OCI-LY3 (cell line): ENCODE results near the gene CNIH2.

Experiments
- H2AFZ ChIP-seq: fragments of 200-600, 300-600 bp; shearing (Covaris generic); 2 replicates; pipeline ENCODE4 v1.6.0; 2014; ENCODE audit warnings: antibody characterized with exemption, low read depth, low read length
- H3K27ac ChIP-seq: fragments of 200-600, 300-600 bp; sonication (generic); 2 replicates; pipeline ENCODE4 v1.5.1; 2014; ENCODE audit warnings: mild to moderate bottlenecking, low read length, moderate library complexity, mixed read lengths
- H3K27me3 ChIP-seq: fragments of 200-600, 300-600 bp; sonication (generic); 2 replicates; pipeline ENCODE4 v1.6.1; 2014; ENCODE audit warnings: low read depth, low read length, mixed read lengths
- H3K36me3 ChIP-seq: fragments of 200-600, 300-600 bp; sonication (generic); replicated peaks from 2 replicates; pipeline ENCODE3; 2014; ENCODE audit warnings: low read depth, low read length, mixed read lengths
- H3K4me1 ChIP-seq: fragments of 300-600, 200-600 bp; sonication (generic); 2 replicates; pipeline ENCODE4 v1.6.1; 2014; ENCODE audit warnings: low read length, mixed read lengths
- H3K4me2 ChIP-seq: fragments of 200-600, 300-600 bp; sonication (generic); 2 replicates; pipeline ENCODE4 v1.6.1; 2014; ENCODE audit warnings: low read length, mixed read lengths
- H3K4me3 ChIP-seq: fragments of 300-600, 200-600 bp; sonication (generic); 2 replicates; pipeline ENCODE4 v1.5.1; 2014; ENCODE audit warnings: antibody characterized with exemption, mild to moderate bottlenecking, low read length, moderate library complexity
- H3K79me2 ChIP-seq: fragments of 300-600, 200-600 bp; shearing (Covaris generic); 2 replicates; pipeline ENCODE4 v1.6.1; 2014; ENCODE audit warnings: mild to moderate bottlenecking, low read length, mixed read lengths
- H3K9ac ChIP-seq: fragments of 300-600, 200-600 bp; shearing (Covaris generic); 2 replicates; pipeline ENCODE4 v1.6.0; 2014; ENCODE audit warnings: mild to moderate bottlenecking, low read length, moderate library complexity
- H3K9me3 ChIP-seq: fragments of 200-600, 300-600 bp; shearing (Covaris generic); 2 replicates; pipeline ENCODE4 v1.6.1; 2014; ENCODE audit warnings: low read length, mixed read lengths; ENCODE audit not compliant: insufficient read depth
- H4K20me1 ChIP-seq: fragments of 200-600, 300-600 bp; sonication (generic); 2 replicates; pipeline ENCODE4 v1.6.1; 2016; ENCODE audit warnings: low read length, mixed read lengths; ENCODE audit not compliant: insufficient read depth
- CTCF ChIP-seq: fragments of 200-600, 300-600 bp; sonication (generic); IDR thresholded peaks from 2 replicates; pipeline ENCODE4 v1.5.1; 2014; ENCODE audit warnings: antibody characterized with exemption, low read length, low read depth
- EZH2phosphoT487 ChIP-seq: fragments of 200-600 bp; shearing (Covaris generic); IDR thresholded peaks from 2 replicates; pipeline ENCODE4 v1.6.1; 2018; ENCODE audit warnings: antibody characterized with exemption, mixed run types, low read depth

CNIH2 gene

DNA sequence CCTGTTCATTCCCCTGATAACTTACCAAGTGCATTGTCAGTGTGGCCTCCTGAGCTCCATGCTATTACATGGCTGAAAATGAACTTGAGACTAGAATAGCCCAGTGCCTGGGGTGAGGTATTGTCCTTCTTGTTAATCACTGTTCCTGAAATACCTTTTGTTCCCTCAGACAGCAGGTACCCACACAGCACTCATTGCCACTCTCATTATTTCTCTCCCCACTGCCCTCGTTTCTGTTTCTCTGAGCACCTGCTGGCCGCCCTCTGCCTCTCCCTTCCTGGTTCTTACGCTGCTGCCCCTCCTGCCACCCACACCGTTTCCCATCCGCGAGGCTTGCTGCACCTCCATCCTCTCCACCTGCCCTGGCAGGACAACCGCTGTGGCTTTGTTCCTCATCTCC lies 46.4 kb upstream of the CNIH2 start:
- Histone ChIP-seq H3K4me3 (no peak overlapping the region), H4K20me1 (no peaks in the 10 kb centered on the region), H3K9me3 (no peaks in the 10 kb centered on the region), H3K36me3 (no peaks in the 10 kb centered on the region), H3K4me1 (peaks cover 5% of the 10 kb centered on the region), H3K79me2 (no peaks in the 10 kb centered on the region), H3K9ac (no peak overlapping the region), H2AFZ (no peak overlapping the region), H3K27me3 (no peaks in the 10 kb centered on the region), H3K4me2 (no peak overlapping the region), H3K27ac (no peak overlapping the region)
- TF ChIP-seq CTCF (no peak), EZH2phosphoT487 (no peak)

DNA sequence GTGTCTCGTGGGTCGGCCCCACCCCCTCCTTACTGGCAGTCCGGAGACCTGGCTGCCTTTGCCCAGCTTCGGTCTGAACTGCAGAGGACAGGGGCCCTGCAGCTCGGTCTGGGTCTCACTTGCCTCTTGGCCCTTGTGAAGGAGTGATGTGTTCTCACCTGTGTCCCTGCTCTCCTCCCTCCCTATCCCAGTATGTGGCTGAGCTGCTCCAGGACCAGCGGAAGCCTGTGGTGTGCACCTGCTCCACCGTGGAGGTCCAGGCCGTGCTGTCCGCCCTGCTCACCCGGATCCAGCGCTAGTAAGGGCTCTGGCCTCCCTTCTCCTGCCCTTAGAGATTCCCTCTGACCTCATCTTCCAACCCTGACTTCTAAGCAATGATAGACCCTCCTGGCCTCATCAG lies 45.2 kb upstream of the CNIH2 start:
- H3K4me3 ChIP-seq = no peak overlapping the region
- H4K20me1 ChIP-seq = no peaks in the 10 kb centered on the region
- no peak overlapping the region for H2AFZ ChIP-seq
- no peaks in the 10 kb centered on the region for H3K4me1 ChIP-seq
- TF ChIP-seq CTCF (no peak), EZH2phosphoT487 (no peak)
- H3K9ac ChIP-seq = no peak overlapping the region
- H3K27ac ChIP-seq = no peak overlapping the region
- no peaks in the 10 kb centered on the region for H3K36me3 ChIP-seq
- H3K79me2 ChIP-seq = no peaks in the 10 kb centered on the region
- H3K9me3 ChIP-seq = no peaks in the 10 kb centered on the region
- no peaks in the 10 kb centered on the region for H3K27me3 ChIP-seq
- H3K4me2 ChIP-seq = no peak overlapping the region

- Histone ChIP-seq H2AFZ (no peak overlapping the region), H3K4me2 (no peak overlapping the region), H3K27ac (no peak overlapping the region), H4K20me1 (no peaks in the 10 kb centered on the region), H3K79me2 (no peaks in the 10 kb centered on the region), H3K4me1 (no peaks in the 10 kb centered on the region), H3K36me3 (no peaks in the 10 kb centered on the region), H3K27me3 (no peaks in the 10 kb centered on the region), H3K9ac (no peak overlapping the region), H3K4me3 (no peak overlapping the region), H3K9me3 (no peaks in the 10 kb centered on the region)
- TF ChIP-seq EZH2phosphoT487 (no peak), CTCF (no peak)
Observed at GRCh38 chr11:66233301-66233700, 44.7 kb upstream of the CNIH2 start.

GRCh38 chr11:66235141-66235540 lies 42.8 kb upstream of the CNIH2 start:
- Histone ChIP-seq H2AFZ (no peak overlapping the region), H4K20me1 (no peaks in the 10 kb centered on the region), H3K4me3 (no peak overlapping the region), H3K27me3 (no peaks in the 10 kb centered on the region), H3K27ac (no peak overlapping the region), H3K79me2 (no peaks in the 10 kb centered on the region), H3K9ac (no peak overlapping the region), H3K4me2 (no peak overlapping the region), H3K4me1 (no peaks in the 10 kb centered on the region), H3K36me3 (no peaks in the 10 kb centered on the region), H3K9me3 (no peaks in the 10 kb centered on the region)
- TF ChIP-seq EZH2phosphoT487 (no peak), CTCF (no peak)
